H9 (cell line): ENCODE results near the gene ROR1. TPM values are rescaled to one million over a fixed set of nuclear protein-coding genes. Genes with fewer than 3 reads are reported as not detected.

Experiments used
- DNase-seq: peaks from one replicate; pipeline ENCODE4 v3.0.0-alpha.2; 2017
- H2AFZ ChIP-seq: one replicate; pipeline ENCODE4 v1.6.1; 2013; ENCODE audit warnings: mild to moderate bottlenecking, low read length, control low read depth, moderate library complexity
- H2AK5ac ChIP-seq: 2 replicates; pipeline ENCODE4 v1.6.1; 2013; ENCODE audit warnings: low read length, control low read depth, mixed read lengths; ENCODE audit not compliant: insufficient read length
- H2BK120ac ChIP-seq: one replicate; pipeline ENCODE4 v1.6.1; 2013; ENCODE audit warnings: low read depth, mild to moderate bottlenecking, low read length, control low read depth, inconsistent platforms; ENCODE audit not compliant: poor library complexity, severe bottlenecking
- H2BK12ac ChIP-seq: 2 replicates; pipeline ENCODE4 v1.6.1; 2013; ENCODE audit warnings: low read length, control low read depth, mixed read lengths, low read depth; ENCODE audit not compliant: insufficient read length
- H2BK15ac ChIP-seq: 2 replicates; pipeline ENCODE4 v1.6.1; 2013; ENCODE audit warnings: low read depth, low read length, control low read depth
- H2BK20ac ChIP-seq: one replicate; pipeline ENCODE4 v1.6.1; 2013; ENCODE audit warnings: low read depth, mild to moderate bottlenecking, low read length, control low read depth, inconsistent platforms; ENCODE audit not compliant: poor library complexity, severe bottlenecking
- H2BK5ac ChIP-seq: 2 replicates; pipeline ENCODE4 v1.6.1; 2013; ENCODE audit warnings: low read length, control low read depth, mixed read lengths; ENCODE audit not compliant: insufficient read length
- H3K14ac ChIP-seq: 2 replicates; pipeline ENCODE4 v1.6.1; 2013; ENCODE audit warnings: low read length, control low read depth; ENCODE audit not compliant: insufficient read depth
- H3K18ac ChIP-seq: 2 replicates; pipeline ENCODE4 v1.6.1; 2013; ENCODE audit warnings: low read depth, mild to moderate bottlenecking, mixed read lengths, low read length, control low read depth; ENCODE audit not compliant: insufficient read length
- H3K23ac ChIP-seq: 2 replicates; pipeline ENCODE4 v1.6.1; 2013; ENCODE audit warnings: low read length, control low read depth, mixed read lengths, low read depth; ENCODE audit not compliant: insufficient read length
- H3K23me2 ChIP-seq: 2 replicates; pipeline ENCODE4 v1.6.1; 2013; ENCODE audit warnings: low read depth, mild to moderate bottlenecking, mixed read lengths, low read length, control low read depth; ENCODE audit not compliant: insufficient read length, poor library complexity, severe bottlenecking
- H3K27ac ChIP-seq: 2 replicates; pipeline ENCODE4 v1.5.1; 2013; ENCODE audit warnings: low read length, control low read depth, mixed read lengths, low read depth; ENCODE audit not compliant: insufficient read length
- H3K27me3 ChIP-seq: 2 replicates; pipeline ENCODE4 v1.6.1; 2013; ENCODE audit warnings: low read length, control low read depth, inconsistent platforms; ENCODE audit not compliant: insufficient read depth
- H3K4ac ChIP-seq: 2 replicates; pipeline ENCODE4 v1.6.1; 2013; ENCODE audit warnings: low read depth, mild to moderate bottlenecking, control low read depth, inconsistent platforms, low read length, moderate library complexity
- H3K4me1 ChIP-seq: 2 replicates; pipeline ENCODE4 v1.6.1; 2013; ENCODE audit warnings: low read length, control low read depth, inconsistent platforms; ENCODE audit not compliant: insufficient read depth
- H3K4me2 ChIP-seq: 2 replicates; pipeline ENCODE4 v1.6.1; 2013; ENCODE audit warnings: low read length, control low read depth, mixed read lengths; ENCODE audit not compliant: insufficient read length, insufficient read depth
- H3K56ac ChIP-seq: 2 replicates; pipeline ENCODE4 v1.6.1; 2013; ENCODE audit warnings: low read depth, mild to moderate bottlenecking, mixed read lengths, low read length, control low read depth; ENCODE audit not compliant: insufficient read length
- H3K79me1 ChIP-seq: 2 replicates; pipeline ENCODE4 v1.6.1; 2013; ENCODE audit warnings: low read depth, mild to moderate bottlenecking, moderate library complexity, low read length, control low read depth, inconsistent platforms; ENCODE audit not compliant: insufficient read depth, poor library complexity, severe bottlenecking
- H3K79me2 ChIP-seq: 2 replicates; pipeline ENCODE4 v1.6.1; 2013; ENCODE audit warnings: low read length, control low read depth, inconsistent platforms; ENCODE audit not compliant: insufficient read depth
- H3K9ac ChIP-seq: 2 replicates; pipeline ENCODE4 v1.6.1; 2013; ENCODE audit warnings: low read length, control low read depth, mixed read lengths; ENCODE audit not compliant: insufficient read length; ENCODE audit errors: extremely low read depth
- H3K9me3 ChIP-seq: one replicate; pipeline ENCODE4 v1.6.1; 2013; ENCODE audit warnings: low read depth, low read length, inconsistent platforms; ENCODE audit not compliant: control insufficient read depth
- H3T11ph ChIP-seq: one replicate; pipeline ENCODE4 v1.6.1; 2013; ENCODE audit warnings: mild to moderate bottlenecking, low read length, control low read depth, inconsistent platforms
- H4K20me1 ChIP-seq: one replicate; pipeline ENCODE4 v1.6.1; 2013; ENCODE audit not compliant: control insufficient read depth, insufficient read length, insufficient read depth
- H4K5ac ChIP-seq: 2 replicates; pipeline ENCODE4 v1.6.1; 2013; ENCODE audit warnings: low read depth, mild to moderate bottlenecking, mixed read lengths, low read length, control low read depth; ENCODE audit not compliant: insufficient read length
- H4K8ac ChIP-seq: replicated peaks from 2 replicates; pipeline ENCODE4 v1.6.1; 2013; ENCODE audit warnings: low read length, control low read depth, mixed read lengths, low read depth; ENCODE audit not compliant: insufficient read length
- H4K91ac ChIP-seq: 2 replicates; pipeline ENCODE4 v1.6.1; 2013; ENCODE audit warnings: low read depth, mild to moderate bottlenecking, moderate library complexity, mixed read lengths, low read length, control low read depth; ENCODE audit not compliant: insufficient read length
- H3K27ac Mint-ChIP-seq, 3 experiments: 2 replicates in 2 of 3; 3 replicates in 1 of 3; pipeline ENCODE4 v1.8.0; 2020 to 2021; ENCODE audit warnings: mixed read lengths in 3 of 3, mild to moderate bottlenecking in 1 of 3, moderate library complexity in 1 of 3
- H3K27me3 Mint-ChIP-seq: 2 replicates; pipeline ENCODE4 v1.8.0; 2021; ENCODE audit warnings: low read depth, mild to moderate bottlenecking, moderate library complexity, mixed read lengths
- H3K36me3 Mint-ChIP-seq, 3 experiments: 2 replicates in 2 of 3; 3 replicates in 1 of 3; pipeline ENCODE4 v1.8.0; 2020 to 2021; ENCODE audit warnings: low read depth in 3 of 3, mixed read lengths in 3 of 3; ENCODE audit not compliant: insufficient read depth in 1 of 3
- H3K4me1 Mint-ChIP-seq, 2 experiments: 2 replicates each; pipeline ENCODE4 v1.8.0; 2020; ENCODE audit warnings: mixed read lengths in 2 of 2
- H3K4me3 Mint-ChIP-seq, 2 experiments: 2 replicates in 1 of 2; 3 replicates in 1 of 2; pipeline ENCODE4 v1.8.0; 2020 to 2021; ENCODE audit warnings: mild to moderate bottlenecking in 2 of 2, mixed read lengths in 2 of 2, moderate library complexity in 1 of 2
- H3K9me3 Mint-ChIP-seq, 2 experiments: 2 replicates in 1 of 2; 3 replicates in 1 of 2; pipeline ENCODE4 v1.8.0; 2020; ENCODE audit warnings: mild to moderate bottlenecking in 2 of 2, mixed read lengths in 2 of 2, moderate library complexity in 1 of 2
- CTCF ChIP-seq: fragments of 200-600 bp; sonication (generic); conservative IDR thresholded peaks from 3 replicates; pipeline ENCODE4 v1.8.0; 2021; ENCODE audit warnings: antibody characterized with exemption, mild to moderate bottlenecking
- WGBS: extraction: QIAGEN DNeasy Blood & Tissue Kit; methylation state at CpG from one replicate; pipeline ENCODE4 v1.1.7; 2013; ENCODE audit warnings: missing lambda C conversion rate, low lambda C conversion rate, mixed read lengths; ENCODE audit not compliant: insufficient read length; ENCODE audit errors: extremely low coverage; 5-methylcytosine and 5-hydroxymethylcytosine counted together
- total RNA-seq: library from RNA; stranded (reverse); gene quantifications from 2 replicates; pipeline ENCODE4 v1.2.1, GENCODE V29; 2021

ROR1 gene
- total RNA-seq, 1 experiment from 2014 or later = 75.9 TPM

GRCh38 chr1:63886340-63886739 lies 112.5 kb downstream of the ROR1 start:
- DNase-seq = no peak
- H4K8ac ChIP-seq = no peak overlapping the region
- H2BK12ac ChIP-seq = no peak overlapping the region
- H4K20me1 ChIP-seq = no peaks in the 10 kb centered on the region
- H3T11ph ChIP-seq = no peak overlapping the region
- no peak overlapping the region for H3K4me3 Mint-ChIP-seq
- peaks cover 55 to 56% of the 10 kb centered on the region in 2 experiments for H3K4me1 Mint-ChIP-seq
- WGBS = no CpG with 5 or more reads among the region's 3 CpGs
- H3K23me2 ChIP-seq = no peaks in the 10 kb centered on the region
- H2BK5ac ChIP-seq = no peak overlapping the region
- no peaks in the 10 kb centered on the region for H3K9me3 ChIP-seq
- no peak overlapping the region for H2AK5ac ChIP-seq
- H3K4ac ChIP-seq = no peak overlapping the region
- H2BK120ac ChIP-seq = no peak overlapping the region
- peak overlapping the region in 1 of 3 experiments; percentile 22; a peak in 1 of 7 replicates for H3K27ac Mint-ChIP-seq
- H3K27me3 Mint-ChIP-seq = no peaks in the 10 kb centered on the region
- H3K56ac ChIP-seq = no peak overlapping the region
- H3K79me2 ChIP-seq = peaks cover 32% of the 10 kb centered on the region; the same call in 1 of the 2 replicates
- H3K18ac ChIP-seq = no peak overlapping the region
- no peak overlapping the region for H3K9ac ChIP-seq
- H3K4me2 ChIP-seq = no peak overlapping the region
- H2BK20ac ChIP-seq = no peak overlapping the region
- H3K27ac ChIP-seq = no peak overlapping the region
- no peak overlapping the region for H4K91ac ChIP-seq
- no peak overlapping the region for H3K14ac ChIP-seq
- H3K79me1 ChIP-seq = peaks cover 17% of the 10 kb centered on the region
- peaks cover 0 to 2% of the 10 kb centered on the region in 2 experiments; a peak in 2 of 5 replicates for H3K9me3 Mint-ChIP-seq
- no peak for TF ChIP-seq CTCF
- H3K23ac ChIP-seq = no peak overlapping the region
- H2AFZ ChIP-seq = no peak overlapping the region
- no peak overlapping the region for H2BK15ac ChIP-seq
- no peak overlapping the region for H4K5ac ChIP-seq
- H3K4me1 ChIP-seq = peaks cover 14% of the 10 kb centered on the region; the same call in 1 of the 2 replicates
- H3K27me3 ChIP-seq = no peaks in the 10 kb centered on the region
- H3K36me3 Mint-ChIP-seq = peaks cover 6 to 11% (median 7%) of the 10 kb centered on the region in 3 experiments
